A673 (cell line): ENCODE results near the gene MTNR1A.

Source experiments
- CTCF ChIP-seq: fragments of 300-800, 200-600 bp; sonication (generic); conservative IDR thresholded peaks from 2 replicates; pipeline ENCODE4 v1.5.1; 2017; ENCODE audit warnings: low read depth, mild to moderate bottlenecking, antibody characterized with exemption, low read length, moderate library complexity, mixed read lengths
- EZH2 ChIP-seq: fragments of 200-600 bp; sonication (generic); IDR thresholded peaks from 2 replicates; pipeline ENCODE4 v1.6.1; 2017; ENCODE audit warnings: borderline replicate concordance, low read depth, mild to moderate bottlenecking, mixed read lengths, antibody characterized with exemption, low read length; ENCODE audit not compliant: poor library complexity, severe bottlenecking

DNA sequence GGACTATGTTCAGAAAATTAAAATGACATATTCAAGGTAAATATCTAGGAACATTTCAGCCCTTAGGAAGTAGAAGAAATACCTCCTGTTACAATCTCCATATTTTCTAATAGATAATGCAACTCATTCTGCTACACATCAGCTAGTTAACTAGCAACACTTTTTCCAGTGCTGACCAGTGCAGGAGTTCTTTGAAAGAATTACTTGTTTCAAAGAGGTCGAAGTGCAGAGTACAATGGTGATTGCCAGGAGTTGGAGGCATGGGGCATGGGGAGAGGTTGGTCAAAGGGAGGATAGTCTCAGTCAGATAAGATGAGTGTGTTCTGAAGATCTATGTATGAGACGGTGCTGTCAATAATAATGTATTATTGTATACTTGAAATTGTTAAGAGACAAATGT is 53.1 kb downstream of the MTNR1A start:
- no peak for TF ChIP-seq CTCF
- TF ChIP-seq EZH2, result no peak
